SKM-1 (cell line): ENCODE measurements around the gene OR2T35.
"Not testable (repeated sequence)": the region's sequence is repeated elsewhere in the genome, so short reads cannot be mapped to it uniquely, and the experiment has no call there.

ENCODE experiments used
- DNase-seq: peaks from one replicate; lab custom pipeline; 2025; ENCODE audit not compliant: unreplicated experiment; lab: John Stamatoyannopoulos, UW

The OR2T35 gene

DNA sequence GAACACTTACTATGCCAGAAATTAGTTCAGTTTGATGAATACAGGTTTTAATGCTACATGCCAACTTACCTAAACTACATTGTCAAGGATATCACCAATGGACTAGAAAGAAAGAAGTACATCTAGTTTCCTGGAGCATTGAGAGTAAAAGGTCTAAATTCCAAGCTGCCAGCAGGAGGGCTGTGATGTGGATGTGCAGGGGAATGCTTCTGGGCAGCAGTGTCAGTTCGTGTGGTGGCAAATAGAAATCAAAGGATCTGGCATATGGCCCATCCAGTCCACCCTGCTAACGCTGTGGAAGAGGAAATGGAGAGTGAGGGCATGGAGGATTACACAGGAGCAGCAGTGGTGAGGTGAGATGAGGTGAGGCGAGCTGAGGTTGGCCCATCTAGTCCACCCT is at the start of gene OR2T35:
Gene OR2T35, minus strand, starts transcription at position 101 of the 400 bp plus-strand sequence. CDS start 6,020 bp downstream, outside the sequence.
- not testable (repeated sequence) for DNase-seq

- no peak for DNase-seq
Measured at GRCh38 chr1:248691567-248692155, 46.6 kb upstream of the OR2T35 start.

DNA sequence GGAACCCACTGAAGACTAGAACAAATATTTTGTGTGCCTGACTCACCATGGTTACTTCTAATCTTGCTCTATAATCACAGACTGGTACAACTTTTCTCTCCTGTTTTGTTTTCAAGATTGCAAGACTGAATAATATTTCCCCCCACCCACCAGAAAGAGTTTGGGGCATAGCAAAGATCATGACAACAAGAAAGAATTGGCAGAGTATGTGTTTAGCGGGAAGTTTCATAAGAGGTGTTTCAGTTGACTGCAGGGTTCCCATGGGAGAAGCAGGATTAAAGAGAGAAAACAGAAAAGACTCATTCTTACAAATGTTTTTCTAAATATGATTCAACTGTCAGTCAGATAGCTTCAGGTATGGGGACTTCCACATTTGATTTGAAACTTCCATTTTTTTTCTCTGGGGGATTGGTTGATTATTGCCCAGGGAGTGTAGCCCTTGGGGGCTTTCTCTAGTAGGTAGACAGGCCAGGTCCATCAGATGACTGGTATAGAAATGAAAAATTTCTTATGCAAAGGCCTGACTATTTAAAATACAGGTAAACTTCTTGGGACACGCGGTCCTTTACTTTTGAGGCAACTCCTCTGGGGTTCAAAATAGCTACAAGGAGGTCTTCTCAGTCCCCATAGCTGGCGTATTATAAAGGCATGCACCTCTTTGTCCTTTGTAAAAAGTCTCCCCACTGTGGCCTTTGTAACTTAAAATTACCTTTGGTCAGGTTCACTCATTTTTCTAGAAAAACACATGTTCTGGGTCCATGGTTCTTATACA is 43.6 kb upstream of the OR2T35 start:
- DNase-seq: no peak

DNA sequence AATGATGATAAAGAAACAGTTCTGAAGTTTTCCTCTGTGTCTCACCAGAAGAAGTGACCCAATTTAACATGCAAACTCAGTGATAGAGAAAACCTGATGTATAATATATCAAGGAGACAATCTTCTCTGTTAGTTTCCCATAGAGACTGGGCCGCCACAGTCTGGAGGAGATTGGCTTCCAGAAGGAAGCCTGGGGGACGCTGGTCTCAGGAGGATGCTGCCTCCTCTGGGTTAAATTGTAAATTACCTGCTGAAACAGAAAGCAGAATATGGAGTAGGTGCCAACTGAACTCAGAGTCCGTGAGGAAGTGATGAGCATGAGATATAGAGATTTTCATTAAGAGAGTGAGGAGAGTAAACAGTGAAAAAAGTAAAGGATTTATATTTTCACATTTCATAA is 41.7 kb upstream of the OR2T35 start:
- no peak for DNase-seq

DNA sequence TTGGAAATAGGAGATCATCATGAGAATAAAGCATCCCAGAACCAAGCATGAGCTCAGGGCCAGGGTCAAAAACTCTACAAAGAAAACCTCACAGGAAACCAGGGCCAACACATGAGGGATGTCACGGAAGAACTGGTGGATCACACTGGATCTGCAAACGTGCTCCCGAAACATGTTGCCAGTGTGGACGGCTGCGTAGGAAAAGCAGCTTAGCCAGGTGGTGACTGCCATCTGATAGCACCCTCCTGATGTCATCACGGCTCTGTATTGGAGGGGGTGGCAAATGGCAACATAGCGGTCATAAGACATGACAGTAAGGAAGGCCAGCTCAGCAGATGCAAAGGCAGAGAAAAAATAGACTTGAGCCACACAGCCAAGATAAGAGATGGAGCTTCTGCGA is 36.6 kb upstream of the OR2T35 start:
- no peak for DNase-seq

DNA sequence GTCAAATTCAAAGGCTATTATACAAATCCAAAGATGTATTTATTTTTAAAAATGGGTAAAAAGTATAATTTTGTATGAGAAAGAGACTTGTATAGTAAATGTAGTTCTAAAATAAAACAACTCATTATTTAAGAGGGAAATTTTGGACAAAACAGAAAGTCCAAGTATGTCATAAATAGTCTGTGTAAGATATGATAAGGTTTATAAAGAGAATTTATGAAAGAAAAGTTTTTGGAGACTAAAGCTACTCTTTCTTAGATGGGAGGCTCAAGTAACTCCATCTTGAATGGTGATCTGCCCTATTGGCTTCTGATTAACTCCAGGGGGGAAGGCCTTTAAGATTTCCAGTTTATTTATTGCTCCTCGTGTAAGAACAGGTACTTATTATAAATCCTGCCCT is 24.9 kb upstream of the OR2T35 start:
- no peak for DNase-seq

DNA sequence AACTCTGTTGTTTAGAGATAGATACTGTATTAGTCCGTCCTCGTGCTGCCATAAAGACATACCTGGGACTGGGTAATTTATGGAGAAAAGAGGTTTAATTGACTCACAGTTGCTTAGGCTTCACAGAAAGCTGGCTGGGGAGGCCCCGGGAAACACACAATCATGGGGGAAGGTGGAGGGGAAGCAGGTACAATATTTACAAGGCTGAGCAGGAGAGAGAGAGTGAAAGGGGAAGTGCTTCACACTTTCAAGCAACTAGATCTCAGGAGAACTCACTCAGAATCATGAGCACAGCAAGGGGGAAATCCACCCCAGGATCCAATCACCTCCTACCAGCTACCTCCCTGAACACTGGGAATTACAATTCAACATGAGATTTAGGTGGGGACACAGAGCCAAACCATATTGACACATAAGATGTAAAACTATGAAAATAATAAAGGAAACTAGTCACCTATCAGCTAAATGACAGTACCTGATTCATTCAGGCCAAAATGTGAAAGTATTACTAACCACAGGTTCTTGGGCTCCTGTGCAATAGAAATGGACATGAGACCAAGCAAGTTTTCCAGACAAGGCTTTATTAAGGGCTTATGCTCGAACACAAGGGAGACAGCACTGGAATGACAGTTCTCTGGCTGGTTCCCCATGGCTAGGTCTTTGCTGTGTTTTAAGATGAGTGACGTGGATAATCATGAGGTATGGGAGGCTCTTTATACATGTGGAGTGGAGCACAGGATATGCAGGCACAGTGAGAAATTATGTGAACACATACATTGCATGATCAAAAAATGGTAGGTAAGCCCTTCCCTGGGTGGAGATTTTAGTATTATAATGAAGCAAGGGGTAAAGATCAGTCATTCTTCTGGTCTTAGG is 18.6 kb upstream of the OR2T35 start:
- not testable (repeated sequence) for DNase-seq

- not testable (repeated sequence) for DNase-seq
Measured at GRCh38 chr1:248656797-248657196, 11.7 kb upstream of the OR2T35 start.

- not testable (repeated sequence) for DNase-seq
Measured at GRCh38 chr1:248655354-248655753, 10.3 kb upstream of the OR2T35 start, which contains the start of gene OR2T27. Gene OR2T27 (minus strand): TSS chr1:248655528. CDS start chr1:248650884, 4,644 bp downstream.

DNA sequence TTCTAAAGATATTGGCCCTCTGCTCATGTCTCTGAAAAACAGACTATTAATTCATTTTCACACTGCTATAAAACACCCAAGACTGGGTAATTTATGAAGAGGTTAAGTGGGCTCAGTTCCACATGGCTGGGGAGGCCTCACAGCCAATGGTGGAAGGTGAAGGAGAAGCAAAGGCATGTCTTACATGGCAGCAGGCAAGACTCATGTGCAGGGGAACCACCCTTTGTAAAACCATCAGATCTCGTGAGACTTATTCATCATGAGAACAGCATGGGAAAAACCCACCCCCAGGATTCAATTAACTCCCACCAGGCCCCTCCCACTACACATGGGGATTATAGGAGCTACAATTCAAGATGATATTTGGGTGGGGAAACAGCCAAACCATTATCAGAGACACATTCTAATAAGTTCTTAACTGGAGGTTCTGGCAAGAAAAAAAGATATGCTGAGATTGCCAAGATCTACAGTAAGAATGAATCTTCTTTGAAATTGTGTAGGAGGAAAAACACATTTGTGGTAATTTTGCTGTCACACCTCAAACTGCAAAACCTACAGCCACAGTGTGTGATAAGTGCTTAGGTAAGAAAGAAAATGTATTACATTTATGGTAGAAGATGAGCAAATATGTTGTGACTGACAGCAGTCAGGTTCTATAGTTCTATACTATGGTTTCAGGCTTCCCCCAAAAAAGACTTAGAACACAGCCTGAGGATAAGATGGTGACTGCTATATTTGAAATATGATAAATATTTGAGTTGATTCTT is 3.9 kb upstream of the OR2T35 start:
- DNase-seq: not testable (repeated sequence)

DNA sequence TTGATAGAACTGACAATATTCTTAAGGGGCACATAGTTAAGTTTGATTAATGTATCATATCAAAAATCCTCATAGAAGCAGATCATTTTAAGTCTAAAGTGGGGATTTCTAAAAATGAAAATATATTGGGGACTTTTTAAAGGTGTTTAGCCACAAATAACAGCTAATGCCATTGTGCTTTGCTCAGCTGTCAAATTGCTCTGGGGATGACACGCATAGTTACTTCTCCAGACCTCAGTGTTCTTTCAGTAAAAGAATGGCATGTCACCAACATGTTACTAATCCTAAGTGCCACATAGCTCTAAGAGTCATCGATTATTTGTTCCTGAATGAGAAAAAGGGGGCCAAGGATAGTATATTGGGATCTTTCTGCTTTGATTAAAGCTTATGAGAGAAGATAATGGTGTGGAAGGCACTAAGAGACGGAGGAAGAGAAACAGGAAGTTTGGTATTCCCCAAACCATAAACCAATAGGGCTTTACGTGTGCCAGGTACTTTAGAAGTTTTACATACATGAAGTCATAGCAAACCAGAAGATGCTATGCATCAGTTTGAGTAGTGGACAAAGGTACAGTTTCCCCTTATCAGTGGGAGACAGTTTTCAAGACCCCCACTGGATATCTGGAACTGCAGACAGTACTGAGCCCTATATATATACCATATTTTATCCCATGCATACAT is 2.0 kb downstream of the OR2T35 start:
- not testable (repeated sequence) for DNase-seq

DNA sequence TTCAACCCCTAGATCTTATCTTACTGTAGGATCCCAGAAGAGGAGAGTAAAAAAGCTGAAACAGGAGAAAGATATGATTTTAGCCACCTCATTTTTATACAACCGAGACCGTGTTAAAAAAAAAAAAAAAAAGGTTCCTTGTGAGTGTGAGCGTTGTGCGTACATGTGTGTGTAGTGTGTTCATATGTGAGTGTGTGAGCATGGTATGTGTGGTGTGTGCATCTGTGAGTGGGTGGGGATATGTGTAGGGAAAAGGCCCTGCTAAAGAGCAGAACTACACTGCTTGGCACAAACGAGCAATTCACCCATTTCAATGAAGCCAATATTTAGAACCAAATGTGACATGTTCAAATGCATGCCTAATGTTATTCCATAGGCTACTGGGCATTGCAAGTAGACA is 3.5 kb downstream of the OR2T35 start:
- DNase-seq: not testable (repeated sequence)

DNA sequence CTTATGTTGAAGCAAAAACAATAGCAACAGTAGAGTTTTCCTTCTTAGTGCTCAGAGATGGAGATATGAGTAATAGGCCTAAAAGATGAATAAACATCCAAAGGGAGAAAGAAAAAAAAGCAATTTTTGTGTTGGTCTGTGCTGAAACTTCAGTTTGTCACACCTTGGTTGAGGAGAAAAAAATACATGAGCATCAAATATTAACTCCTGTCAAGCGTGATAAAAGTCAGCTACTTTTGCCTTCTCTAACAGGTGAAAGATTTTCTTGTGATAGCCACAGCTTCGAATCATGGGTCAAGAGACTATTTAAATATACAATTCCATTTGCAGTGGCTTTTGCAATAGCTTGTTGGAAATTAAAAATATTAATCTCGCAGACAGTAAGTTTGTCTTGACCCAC is 4.2 kb downstream of the OR2T35 start:
- DNase-seq: not testable (repeated sequence)

GRCh38 chr1:248639652-248640051 is 5.4 kb downstream of the OR2T35 start:
- DNase-seq: not testable (repeated sequence)

- not testable (repeated sequence) for DNase-seq
Measured at GRCh38 chr1:248636612-248637011, 8.5 kb downstream of the OR2T35 start.

GRCh38 chr1:248634991-248635390 is 10.1 kb downstream of the OR2T35 start, which contains the start of gene OR2T11:
Gene OR2T11 (minus strand): TSS chr1:248635091. CDS start chr1:248627128, 7,963 bp downstream.
- DNase-seq: not testable (repeated sequence)

DNA sequence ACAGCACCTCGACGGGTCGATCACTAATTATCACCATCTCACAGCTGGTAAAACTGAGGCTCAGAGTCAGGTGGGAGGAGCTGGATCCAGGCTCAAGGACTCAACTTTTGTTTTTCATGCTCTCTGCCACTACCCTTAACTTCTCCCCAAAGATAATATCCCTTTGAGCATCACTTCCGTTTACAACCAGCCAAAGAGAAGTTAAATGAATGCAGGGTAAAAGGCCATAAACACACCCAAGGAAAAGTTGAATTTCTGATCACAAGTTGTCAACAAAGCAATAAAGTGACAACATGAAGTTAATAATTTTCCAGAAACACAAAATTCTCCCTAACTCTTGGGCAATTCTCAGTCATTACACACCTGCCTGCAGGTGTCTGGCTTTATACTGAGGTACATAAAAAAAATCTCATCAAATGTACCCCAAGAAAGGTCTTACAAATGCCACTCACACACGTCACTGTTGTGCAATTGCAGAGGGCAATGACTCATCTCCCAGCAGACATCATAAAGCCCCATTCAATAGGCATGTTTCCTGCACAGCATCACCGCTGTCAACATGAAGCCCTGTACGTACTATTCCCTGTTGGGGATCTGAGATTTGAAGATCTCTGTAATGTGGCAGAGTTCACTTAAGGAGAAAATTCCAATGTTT is 13.6 kb downstream of the OR2T35 start:
- DNase-seq: no peak

DNA sequence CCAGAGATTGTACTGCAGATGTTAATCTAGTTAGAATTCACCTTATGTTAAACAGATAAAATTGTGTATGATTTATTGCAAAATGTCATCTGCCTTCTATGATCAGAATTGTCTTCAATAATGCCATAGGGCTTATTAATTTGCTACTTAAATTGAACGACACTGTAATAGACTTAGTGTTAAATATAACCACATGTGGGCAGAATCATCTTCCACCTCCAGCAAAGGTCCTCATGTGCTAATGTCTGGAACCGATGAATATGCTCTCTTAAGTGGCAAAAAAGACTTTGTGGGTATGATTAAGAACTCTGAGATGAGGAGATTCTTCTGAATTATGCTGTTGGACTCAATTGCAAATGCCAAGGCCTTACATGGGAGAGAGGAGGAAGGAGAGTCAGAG is 14.5 kb downstream of the OR2T35 start:
- no peak for DNase-seq
